BJ (cell line): ENCODE results near the gene ZNF282. TPM values are rescaled to one million over a fixed set of nuclear protein-coding genes. Genes with fewer than 3 reads are reported as not detected.

Source experiments
- CTCF ChIA-PET: fragments of 350-600 bp; formaldehyde crosslinking; extraction: SDS; loops from one replicate; lab custom pipeline; 2021; ENCODE audit warnings: antibody characterized with exemption, inconsistent platforms; lab: Yijun Ruan, JAX
- POLR2A ChIA-PET: fragments of 300-600 bp; sonication (Branson Sonifier 250); formaldehyde crosslinking; extraction: SDS; loops from one replicate; lab custom pipeline; 2021; ENCODE audit warnings: antibody characterized with exemption; lab: Charles Lee
- DNase-seq: peaks from one replicate; pipeline ENCODE4 v3.0.0-alpha.2; 2011; ENCODE audit warnings: low read depth
- H3K27me3 ChIP-seq: 2 replicates; pipeline ENCODE4 v1.6.0; 2011; ENCODE audit warnings: low read length; ENCODE audit not compliant: control insufficient read depth, insufficient read depth
- H3K36me3 ChIP-seq: 2 replicates; pipeline ENCODE4 v1.5.1; 2011; ENCODE audit warnings: low read length; ENCODE audit not compliant: control insufficient read depth, insufficient read depth
- H3K4me3 ChIP-seq: 2 replicates; pipeline ENCODE4 v1.5.1; 2011; ENCODE audit warnings: low read depth, mild to moderate bottlenecking, control low read depth, low read length
- polyA plus RNA-seq: library from polyadenylated mRNA; depleted of rRNA; stranded (reverse); fragments of >200 nt; gene quantifications from 2 replicates; pipeline ENCODE4 v1.2.3, GENCODE V29; 2011
- TF ChIP-seq, protein P1 (sequence below): IDR thresholded peaks from 2 replicates; pipeline ENCODE4 v1.5.1; 2011; ENCODE audit warnings: low read depth, mild to moderate bottlenecking, control low read depth, inconsistent platforms, low read length, moderate library complexity; ENCODE audit not compliant: insufficient read depth

The ZNF282 gene
- polyA plus RNA-seq, 1 experiment, result 15.2 TPM

DNA sequence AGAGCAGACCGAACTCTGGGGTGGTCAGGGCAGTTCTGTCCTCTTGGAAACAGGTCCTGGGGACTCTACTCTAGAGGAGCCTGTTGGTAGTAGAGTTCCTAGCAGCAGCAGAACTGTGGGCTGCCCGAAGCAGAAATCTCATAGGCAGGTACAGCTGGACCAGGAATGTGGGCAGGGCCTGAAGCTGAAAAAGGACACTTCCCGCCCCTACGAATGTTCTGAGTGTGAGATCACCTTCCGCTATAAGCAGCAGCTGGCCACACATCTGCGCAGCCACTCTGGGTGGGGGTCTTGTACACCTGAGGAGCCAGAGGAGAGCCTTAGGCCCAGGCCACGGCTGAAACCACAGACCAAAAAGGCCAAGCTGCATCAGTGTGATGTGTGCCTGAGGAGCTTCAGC is 58.3 kb downstream of the ZNF282 start:
- TF ChIP-seq, protein P1, sequence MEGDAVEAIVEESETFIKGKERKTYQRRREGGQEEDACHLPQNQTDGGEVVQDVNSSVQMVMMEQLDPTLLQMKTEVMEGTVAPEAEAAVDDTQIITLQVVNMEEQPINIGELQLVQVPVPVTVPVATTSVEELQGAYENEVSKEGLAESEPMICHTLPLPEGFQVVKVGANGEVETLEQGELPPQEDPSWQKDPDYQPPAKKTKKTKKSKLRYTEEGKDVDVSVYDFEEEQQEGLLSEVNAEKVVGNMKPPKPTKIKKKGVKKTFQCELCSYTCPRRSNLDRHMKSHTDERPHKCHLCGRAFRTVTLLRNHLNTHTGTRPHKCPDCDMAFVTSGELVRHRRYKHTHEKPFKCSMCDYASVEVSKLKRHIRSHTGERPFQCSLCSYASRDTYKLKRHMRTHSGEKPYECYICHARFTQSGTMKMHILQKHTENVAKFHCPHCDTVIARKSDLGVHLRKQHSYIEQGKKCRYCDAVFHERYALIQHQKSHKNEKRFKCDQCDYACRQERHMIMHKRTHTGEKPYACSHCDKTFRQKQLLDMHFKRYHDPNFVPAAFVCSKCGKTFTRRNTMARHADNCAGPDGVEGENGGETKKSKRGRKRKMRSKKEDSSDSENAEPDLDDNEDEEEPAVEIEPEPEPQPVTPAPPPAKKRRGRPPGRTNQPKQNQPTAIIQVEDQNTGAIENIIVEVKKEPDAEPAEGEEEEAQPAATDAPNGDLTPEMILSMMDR, result no peak
- Histone ChIP-seq H3K36me3 (peaks cover 22% of the 10 kb centered on the region), H3K4me3 (no peak overlapping the region), H3K27me3 (no peaks in the 10 kb centered on the region)
- POLR2A ChIA-PET, result no interaction called here
- DNase-seq, result no peak
- CTCF ChIA-PET, result interaction anchor here (0.7 to 3.2 kb wide), 2 partner anchors 8 to 14 kb away, joined by 3 to 22 read pairs; partner anchors contain the start of gene ZNF783

- ChIA-PET CTCF (interaction anchor here (0.7 to 3.2 kb wide), 2 partner anchors 7 to 14 kb away, joined by 3 to 22 read pairs; partner anchors contain the start of gene ZNF783), POLR2A (no interaction called here)
- Histone ChIP-seq H3K27me3 (no peaks in the 10 kb centered on the region), H3K36me3 (peaks cover 22% of the 10 kb centered on the region), H3K4me3 (no peak overlapping the region)
- DNase-seq, result no peak
- TF ChIP-seq, protein P1, result no peak
These were observed 59.0 kb downstream of the ZNF282 start for GRCh38 chr7:149254181-149254858.

DNA sequence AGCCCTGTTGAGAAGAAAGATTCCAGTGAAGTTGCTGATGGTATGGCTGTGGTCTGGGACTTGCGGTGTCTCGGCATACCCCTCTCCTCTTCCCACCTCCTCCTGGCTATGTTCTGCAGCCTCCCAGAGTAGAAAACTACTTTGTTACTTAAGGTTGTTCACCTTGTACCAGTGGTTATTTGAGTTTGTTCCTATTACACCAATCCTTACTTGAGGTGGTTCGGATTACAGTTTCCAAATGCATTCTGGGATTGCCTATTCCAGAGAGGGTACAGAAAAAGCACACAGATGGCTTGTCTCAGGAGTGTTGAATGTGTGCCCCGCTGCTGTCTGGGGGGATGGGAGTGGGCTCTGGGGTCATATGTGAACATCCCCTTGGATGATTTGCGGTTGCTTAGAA is 59.8 kb downstream of the ZNF282 start:
- Histone ChIP-seq H3K36me3 (peaks cover 22% of the 10 kb centered on the region), H3K27me3 (no peaks in the 10 kb centered on the region), H3K4me3 (no peak overlapping the region)
- TF ChIP-seq, protein P1, result no peak
- DNase-seq, result no peak
- POLR2A ChIA-PET, result no interaction called here
- CTCF ChIA-PET, result no interaction called here

DNA sequence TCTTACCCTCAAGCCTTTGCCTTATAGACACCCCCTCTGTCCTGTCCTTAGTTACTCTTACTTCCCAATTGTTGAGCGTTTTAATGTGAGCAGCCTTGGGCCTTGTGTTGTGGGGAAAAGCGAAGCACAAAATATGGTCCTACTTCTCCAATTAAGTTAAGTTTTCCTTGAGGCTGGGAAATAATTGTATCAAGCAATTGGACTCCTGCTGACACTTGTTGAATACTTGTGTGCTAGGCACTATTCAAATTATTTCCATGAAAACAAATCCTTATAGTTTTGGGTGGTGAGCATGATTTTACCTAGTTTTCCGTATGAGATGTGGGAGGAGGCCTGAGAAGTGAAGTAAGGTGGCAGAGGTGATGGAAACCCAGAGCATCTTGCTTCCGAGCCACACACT is 61.2 kb downstream of the ZNF282 start:
- CTCF ChIA-PET, result no interaction called here
- POLR2A ChIA-PET, result no interaction called here
- no peak for DNase-seq
- H3K4me3 ChIP-seq, result no peak overlapping the region
- no peaks in the 10 kb centered on the region for H3K27me3 ChIP-seq
- TF ChIP-seq, protein P1, result no peak
- peaks cover 18% of the 10 kb centered on the region for H3K36me3 ChIP-seq

GRCh38 chr7:149257146-149257545 is 61.8 kb downstream of the ZNF282 start:
- TF ChIP-seq, protein P1, result no peak
- CTCF ChIA-PET, result interaction anchor here (2.1 kb wide), 1 partner anchor 9 kb away, joined by 6 read pairs; no protein-coding TSS in a partner anchor
- Histone ChIP-seq H3K4me3 (no peak overlapping the region), H3K36me3 (peaks cover 17% of the 10 kb centered on the region), H3K27me3 (no peaks in the 10 kb centered on the region)
- POLR2A ChIA-PET, result no interaction called here
- no peak for DNase-seq
